ENCODE measurements around the gene EEA1. TPM values are rescaled to one million over a fixed set of nuclear protein-coding genes. Genes with fewer than 3 reads are reported as not detected.

Gene EEA1
- total and polyA plus RNA-seq, 10 of the 15 experiments (the other 5 are each of a cell fraction or from before 2014, with no cell fraction given), result 5.5 to 40.3 (median 13.5) TPM

DNA sequence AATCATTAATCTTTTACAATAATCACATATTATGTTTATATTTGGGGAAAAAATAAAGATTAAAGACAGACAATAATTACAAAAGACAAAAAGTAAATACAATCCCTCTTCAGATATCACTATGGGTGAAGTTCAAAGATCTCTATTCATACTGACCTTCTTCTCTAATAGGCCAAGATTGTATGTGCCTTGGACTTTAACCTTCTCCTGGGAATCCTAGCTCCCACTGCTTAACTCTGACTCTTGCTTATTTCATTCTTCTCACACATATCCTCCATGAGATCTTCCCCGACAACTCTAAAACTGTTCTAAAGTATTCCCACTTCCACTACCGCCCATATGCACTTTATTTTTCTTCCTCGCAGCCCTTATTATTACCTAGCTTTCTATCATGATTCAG lies 83.8 kb downstream of the EEA1 start:
- no peak overlapping the region for H3K4me2 ChIP-seq (ENCODE audit: control insufficient read depth, insufficient read depth)
- ChIA-PET CTCF (interaction anchor here (1.4 kb wide), 1 partner anchor 15 kb away, joined by 4 read pairs; no protein-coding TSS in a partner anchor), RAD21 (ENCODE audit: unreplicated experiment) (no interaction called here), SMC1A (ENCODE audit: uncharacterized antibody, unreplicated experiment) (interaction anchor here (1.0 to 1.3 kb wide), 3 partner anchors 13 to 186 kb away, joined by 3 to 4 read pairs (median 4); no protein-coding TSS in a partner anchor), POLR2A (interaction anchor here (0.6 kb wide), 1 partner anchor 25 kb away, joined by 5 read pairs; no protein-coding TSS in a partner anchor)
- peaks cover 0 to 17% of the 10 kb centered on the region in 2 experiments; a peak in 3 of 4 replicates for H3K36me3 ChIP-seq (ENCODE audit: control insufficient read depth in 2 of 2, insufficient read depth in 2 of 2, low read length in 1 of 2)
- 96% methylated on average over 3 of the region's 3 CpGs for WGBS (ENCODE audit: insufficient coverage, insufficient replicate concordance, low lambda C conversion rate, missing lambda C conversion rate)
- intact Hi-C loops (cut with micrococcal nuclease; ENCODE audit: unreplicated experiment) (no loop called here), in situ Hi-C loops (cut with MboI) (no loop called here)
- no peaks in the 10 kb centered on the region for H4K20me1 ChIP-seq (ENCODE audit: control insufficient read depth, insufficient read depth)
- H3K79me2 ChIP-seq (ENCODE audit: control insufficient read depth, insufficient read depth, low read length), result no peaks in the 10 kb centered on the region
- no peaks in the 10 kb centered on the region for H3K27me3 ChIP-seq (replicated peaks in 1 of 2; ENCODE audit: control insufficient read depth in 2 of 2, insufficient read depth in 2 of 2, low read length in 1 of 2)
- DNase-seq (ENCODE audit: low read depth, low spot score), result no peak
- FAIRE-seq, result no peak
- no peak for ATAC-seq
- H2AFZ ChIP-seq (ENCODE audit: control insufficient read depth, low read depth, low read length), result no peak overlapping the region
- H3K4me3 ChIP-seq, result no peak overlapping the region
- H3K9ac ChIP-seq (ENCODE audit: control insufficient read depth, insufficient read depth, low read length), result no peak overlapping the region
- H3K27ac ChIP-seq (ENCODE audit: control insufficient read depth, insufficient read depth), result no peak overlapping the region
- H3K9me3 ChIP-seq (replicated peaks; ENCODE audit: control insufficient read depth, insufficient read depth, low read length), result peaks cover 3% of the 10 kb centered on the region; the same call in 2 of the 3 replicates
- no TSS peak for BruUV-seq (replicated peaks)
- no peaks in the 10 kb centered on the region for H3K4me1 ChIP-seq (ENCODE audit: control insufficient read depth, insufficient read depth, low read length)
- TF ChIP-seq RAD21 (IDR thresholded peaks at IDR 0.05; ENCODE audit: insufficient read depth, low read depth, low read length), result no peak
- TF ChIP-seq FOS (IDR thresholded peaks at IDR 0.05; ENCODE audit: borderline replicate concordance, extremely low read depth, insufficient read length), result no peak
- TF ChIP-seq TBL1XR1 (IDR thresholded peaks at IDR 0.05; ENCODE audit: low read depth, low read length), result no peak
- TF ChIP-seq CBX3 (IDR thresholded peaks at IDR 0.05; ENCODE audit: borderline replicate concordance, low read depth), result no peak
- TF ChIP-seq, protein P1, sequence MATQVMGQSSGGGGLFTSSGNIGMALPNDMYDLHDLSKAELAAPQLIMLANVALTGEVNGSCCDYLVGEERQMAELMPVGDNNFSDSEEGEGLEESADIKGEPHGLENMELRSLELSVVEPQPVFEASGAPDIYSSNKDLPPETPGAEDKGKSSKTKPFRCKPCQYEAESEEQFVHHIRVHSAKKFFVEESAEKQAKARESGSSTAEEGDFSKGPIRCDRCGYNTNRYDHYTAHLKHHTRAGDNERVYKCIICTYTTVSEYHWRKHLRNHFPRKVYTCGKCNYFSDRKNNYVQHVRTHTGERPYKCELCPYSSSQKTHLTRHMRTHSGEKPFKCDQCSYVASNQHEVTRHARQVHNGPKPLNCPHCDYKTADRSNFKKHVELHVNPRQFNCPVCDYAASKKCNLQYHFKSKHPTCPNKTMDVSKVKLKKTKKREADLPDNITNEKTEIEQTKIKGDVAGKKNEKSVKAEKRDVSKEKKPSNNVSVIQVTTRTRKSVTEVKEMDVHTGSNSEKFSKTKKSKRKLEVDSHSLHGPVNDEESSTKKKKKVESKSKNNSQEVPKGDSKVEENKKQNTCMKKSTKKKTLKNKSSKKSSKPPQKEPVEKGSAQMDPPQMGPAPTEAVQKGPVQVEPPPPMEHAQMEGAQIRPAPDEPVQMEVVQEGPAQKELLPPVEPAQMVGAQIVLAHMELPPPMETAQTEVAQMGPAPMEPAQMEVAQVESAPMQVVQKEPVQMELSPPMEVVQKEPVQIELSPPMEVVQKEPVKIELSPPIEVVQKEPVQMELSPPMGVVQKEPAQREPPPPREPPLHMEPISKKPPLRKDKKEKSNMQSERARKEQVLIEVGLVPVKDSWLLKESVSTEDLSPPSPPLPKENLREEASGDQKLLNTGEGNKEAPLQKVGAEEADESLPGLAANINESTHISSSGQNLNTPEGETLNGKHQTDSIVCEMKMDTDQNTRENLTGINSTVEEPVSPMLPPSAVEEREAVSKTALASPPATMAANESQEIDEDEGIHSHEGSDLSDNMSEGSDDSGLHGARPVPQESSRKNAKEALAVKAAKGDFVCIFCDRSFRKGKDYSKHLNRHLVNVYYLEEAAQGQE (IDR thresholded peaks at IDR 0.05; ENCODE audit: low read depth, low read length), result no peak
- TF ChIP-seq, protein P2, sequence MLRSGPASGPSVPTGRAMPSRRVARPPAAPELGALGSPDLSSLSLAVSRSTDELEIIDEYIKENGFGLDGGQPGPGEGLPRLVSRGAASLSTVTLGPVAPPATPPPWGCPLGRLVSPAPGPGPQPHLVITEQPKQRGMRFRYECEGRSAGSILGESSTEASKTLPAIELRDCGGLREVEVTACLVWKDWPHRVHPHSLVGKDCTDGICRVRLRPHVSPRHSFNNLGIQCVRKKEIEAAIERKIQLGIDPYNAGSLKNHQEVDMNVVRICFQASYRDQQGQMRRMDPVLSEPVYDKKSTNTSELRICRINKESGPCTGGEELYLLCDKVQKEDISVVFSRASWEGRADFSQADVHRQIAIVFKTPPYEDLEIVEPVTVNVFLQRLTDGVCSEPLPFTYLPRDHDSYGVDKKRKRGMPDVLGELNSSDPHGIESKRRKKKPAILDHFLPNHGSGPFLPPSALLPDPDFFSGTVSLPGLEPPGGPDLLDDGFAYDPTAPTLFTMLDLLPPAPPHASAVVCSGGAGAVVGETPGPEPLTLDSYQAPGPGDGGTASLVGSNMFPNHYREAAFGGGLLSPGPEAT (IDR thresholded peaks at IDR 0.05; ENCODE audit: low read depth), result no peak
- no peak for TF ChIP-seq ZNF24 (IDR thresholded peaks at IDR 0.05)
- no peak for TF ChIP-seq JUNB (IDR thresholded peaks at IDR 0.05)
- TF ChIP-seq, protein P3, sequence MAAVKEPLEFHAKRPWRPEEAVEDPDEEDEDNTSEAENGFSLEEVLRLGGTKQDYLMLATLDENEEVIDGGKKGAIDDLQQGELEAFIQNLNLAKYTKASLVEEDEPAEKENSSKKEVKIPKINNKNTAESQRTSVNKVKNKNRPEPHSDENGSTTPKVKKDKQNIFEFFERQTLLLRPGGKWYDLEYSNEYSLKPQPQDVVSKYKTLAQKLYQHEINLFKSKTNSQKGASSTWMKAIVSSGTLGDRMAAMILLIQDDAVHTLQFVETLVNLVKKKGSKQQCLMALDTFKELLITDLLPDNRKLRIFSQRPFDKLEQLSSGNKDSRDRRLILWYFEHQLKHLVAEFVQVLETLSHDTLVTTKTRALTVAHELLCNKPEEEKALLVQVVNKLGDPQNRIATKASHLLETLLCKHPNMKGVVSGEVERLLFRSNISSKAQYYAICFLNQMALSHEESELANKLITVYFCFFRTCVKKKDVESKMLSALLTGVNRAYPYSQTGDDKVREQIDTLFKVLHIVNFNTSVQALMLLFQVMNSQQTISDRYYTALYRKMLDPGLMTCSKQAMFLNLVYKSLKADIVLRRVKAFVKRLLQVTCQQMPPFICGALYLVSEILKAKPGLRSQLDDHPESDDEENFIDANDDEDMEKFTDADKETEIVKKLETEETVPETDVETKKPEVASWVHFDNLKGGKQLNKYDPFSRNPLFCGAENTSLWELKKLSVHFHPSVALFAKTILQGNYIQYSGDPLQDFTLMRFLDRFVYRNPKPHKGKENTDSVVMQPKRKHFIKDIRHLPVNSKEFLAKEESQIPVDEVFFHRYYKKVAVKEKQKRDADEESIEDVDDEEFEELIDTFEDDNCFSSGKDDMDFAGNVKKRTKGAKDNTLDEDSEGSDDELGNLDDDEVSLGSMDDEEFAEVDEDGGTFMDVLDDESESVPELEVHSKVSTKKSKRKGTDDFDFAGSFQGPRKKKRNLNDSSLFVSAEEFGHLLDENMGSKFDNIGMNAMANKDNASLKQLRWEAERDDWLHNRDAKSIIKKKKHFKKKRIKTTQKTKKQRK (IDR thresholded peaks at IDR 0.05; ENCODE audit: low read depth, low read length), result no peak
- no peak for TF ChIP-seq SMAD1 (IDR thresholded peaks at IDR 0.05; ENCODE audit: low read depth, partially characterized antibody)
- TF ChIP-seq ESRRA (IDR thresholded peaks at IDR 0.05; ENCODE audit: low read length), result no peak
- no peak for TF ChIP-seq EGR1 (IDR thresholded peaks at IDR 0.05; ENCODE audit: borderline replicate concordance in 1 of 2, low read depth in 2 of 2, low read length in 2 of 2)
